Suprapubic skin (tissue), 4 donors: ENCODE data around the gene IRF9.

Experiments
- POLR2A ChIP-seq, 2 donors: fragments of 450-650 bp; IDR thresholded peaks; one replicate each; pipeline ENCODE4 v1.6.1; 2017; ENCODE audit warnings: antibody characterized with exemption in 2 of 2, mild to moderate bottlenecking in 2 of 2, moderate library complexity in 2 of 2
- POLR2AphosphoS5 ChIP-seq, 3 donors: sonication (generic); formaldehyde crosslinking; IDR thresholded peaks; one replicate each; pipeline ENCODE4 v1.6.1; 2017; ENCODE audit warnings: antibody characterized with exemption in 3 of 3
- TF ChIP-seq, protein P1 (sequence below), 2 donors: fragments of 200-600 bp in 1 of 2; fragments of 450-650 bp in 1 of 2; sonication (generic) in 1 of 2; IDR thresholded peaks; one replicate each; pipeline ENCODE4 v1.5.1; 2016 to 2019; ENCODE audit warnings: antibody characterized with exemption in 2 of 2, mild to moderate bottlenecking in 1 of 2, moderate library complexity in 1 of 2

DNA sequence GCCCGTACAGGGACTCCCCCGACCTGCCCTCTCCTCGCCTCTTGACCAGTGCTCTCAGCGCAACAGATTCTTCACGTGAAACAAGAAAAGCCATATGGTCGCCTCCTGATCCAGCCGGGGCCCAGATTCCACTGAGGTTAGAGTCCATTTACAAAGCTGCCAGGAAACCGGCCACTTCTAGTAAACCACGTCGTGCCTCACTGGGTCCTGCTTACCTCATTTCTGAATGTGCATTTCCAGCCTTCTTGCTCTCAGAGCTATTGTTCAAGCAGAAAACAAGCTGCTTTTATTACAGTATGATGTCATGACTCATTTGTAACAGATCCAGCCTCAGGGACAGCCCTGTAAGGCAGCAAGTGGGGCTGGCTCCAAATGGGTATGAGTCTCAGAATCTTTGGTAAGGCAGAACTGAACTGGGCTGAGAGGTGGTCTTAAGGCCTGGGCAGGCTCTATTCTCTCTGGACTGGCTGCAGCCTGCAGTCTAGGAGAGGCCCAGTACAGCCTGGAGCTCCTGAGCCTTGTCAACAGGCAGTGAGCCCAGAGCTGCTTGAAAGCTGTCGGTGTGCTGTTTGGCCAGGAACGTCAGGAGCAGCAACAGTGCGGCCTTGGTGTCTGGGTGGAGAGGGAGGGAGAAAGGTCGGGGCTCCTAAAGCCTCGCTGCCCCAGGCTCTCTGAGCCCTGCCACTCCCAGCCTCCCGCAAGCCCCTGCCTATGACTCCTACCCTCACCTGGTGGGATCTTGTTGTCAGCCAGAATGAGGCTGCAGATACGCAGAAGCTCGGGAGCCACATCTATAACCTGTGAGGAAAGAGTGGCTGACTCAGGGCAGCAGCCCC lies 19.1 kb downstream of the IRF9 start:
- TF ChIP-seq, protein P1, sequence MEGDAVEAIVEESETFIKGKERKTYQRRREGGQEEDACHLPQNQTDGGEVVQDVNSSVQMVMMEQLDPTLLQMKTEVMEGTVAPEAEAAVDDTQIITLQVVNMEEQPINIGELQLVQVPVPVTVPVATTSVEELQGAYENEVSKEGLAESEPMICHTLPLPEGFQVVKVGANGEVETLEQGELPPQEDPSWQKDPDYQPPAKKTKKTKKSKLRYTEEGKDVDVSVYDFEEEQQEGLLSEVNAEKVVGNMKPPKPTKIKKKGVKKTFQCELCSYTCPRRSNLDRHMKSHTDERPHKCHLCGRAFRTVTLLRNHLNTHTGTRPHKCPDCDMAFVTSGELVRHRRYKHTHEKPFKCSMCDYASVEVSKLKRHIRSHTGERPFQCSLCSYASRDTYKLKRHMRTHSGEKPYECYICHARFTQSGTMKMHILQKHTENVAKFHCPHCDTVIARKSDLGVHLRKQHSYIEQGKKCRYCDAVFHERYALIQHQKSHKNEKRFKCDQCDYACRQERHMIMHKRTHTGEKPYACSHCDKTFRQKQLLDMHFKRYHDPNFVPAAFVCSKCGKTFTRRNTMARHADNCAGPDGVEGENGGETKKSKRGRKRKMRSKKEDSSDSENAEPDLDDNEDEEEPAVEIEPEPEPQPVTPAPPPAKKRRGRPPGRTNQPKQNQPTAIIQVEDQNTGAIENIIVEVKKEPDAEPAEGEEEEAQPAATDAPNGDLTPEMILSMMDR (IDR thresholded peaks at IDR 0.05): no peak
- TF ChIP-seq POLR2AphosphoS5 (IDR thresholded peaks at IDR 0.05): no peak
- no peak for TF ChIP-seq POLR2A (IDR thresholded peaks at IDR 0.05)
